Measurements from ENCODE around the gene VCPKMT.

DNA sequence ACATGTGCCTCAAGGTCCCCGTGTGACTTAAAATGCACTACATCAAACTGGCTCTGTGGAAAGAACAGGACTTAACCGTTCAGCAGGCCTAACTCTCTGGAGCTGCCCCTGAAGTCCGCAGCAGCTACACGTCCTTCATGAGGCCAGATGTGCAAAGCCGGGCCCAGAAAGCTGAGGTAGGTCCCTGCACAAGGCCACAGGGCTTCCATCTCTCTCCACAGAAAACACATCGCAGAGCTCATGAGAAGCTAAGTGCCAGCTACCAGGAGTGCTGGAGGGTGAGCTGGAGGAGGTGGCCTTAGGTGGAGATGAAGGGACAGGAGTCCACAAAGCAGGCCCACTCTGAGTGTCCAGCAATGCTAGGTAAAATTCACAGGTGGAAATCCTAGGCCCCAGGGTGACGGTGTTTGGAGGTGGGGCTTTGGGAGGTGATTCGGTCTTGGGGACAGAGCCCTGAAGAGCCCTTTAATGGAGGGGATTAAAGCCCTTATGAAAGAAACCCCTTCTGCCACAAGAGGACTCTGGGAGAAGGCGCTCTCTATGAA, 52.4 kb downstream of the VCPKMT start:
- TF ChIP-seq CTCF (IDR thresholded peaks at IDR 0.05): no peak
- TF ChIP-seq EZH2 (IDR thresholded peaks at IDR 0.05): no peak

Data from neural progenitor cell (in vitro differentiated cells).